K562 (cell line): Measurements from ENCODE around the gene GIGYF1. TPM values are rescaled to one million over a fixed set of nuclear protein-coding genes. Genes with fewer than 3 reads are reported as not detected.

Experiments
- ASH1L ChIP-seq: fragments of 450-650 bp; IDR thresholded peaks from 2 replicates; pipeline ENCODE4 v1.6.1; 2018; ENCODE audit warnings: borderline replicate concordance, mild to moderate bottlenecking, low read depth; ENCODE audit not compliant: partially characterized antibody
- CREB3L1 ChIP-seq: fragments of 450-650 bp; IDR thresholded peaks from 2 replicates; pipeline ENCODE4 v1.6.1; 2014; ENCODE audit warnings: low read depth, mild to moderate bottlenecking, moderate library complexity, borderline replicate concordance
- ELF4 ChIP-seq: fragments of 450-650 bp; formaldehyde crosslinking; IDR thresholded peaks from 2 replicates; pipeline ENCODE4 v1.4.0; 2022; ENCODE audit warnings: missing genetic modification characterization
- ESRRA ChIP-seq: fragments of 450-650 bp; IDR thresholded peaks from 2 replicates; pipeline ENCODE4 v1.6.1; 2014; ENCODE audit warnings: low read depth, mild to moderate bottlenecking, moderate library complexity, borderline replicate concordance
- FOSL1 ChIP-seq: fragments of 200-800 bp; sonication (Bioruptor generic); conservative IDR thresholded peaks from 2 replicates; pipeline ENCODE4 v1.6.1; 2016; ENCODE audit warnings: missing genetic modification characterization, missing compliant biosample characterization
- FOXA3 ChIP-seq, 2 experiments: fragments of 450-650 bp in 1 of 2; sonication (generic) in 1 of 2; formaldehyde crosslinking; IDR thresholded peaks in 1 of 2; conservative IDR thresholded peaks in 1 of 2; 2 replicates each; pipeline versions ENCODE4 v1.4.0 to v1.8.0; 2020 to 2022; ENCODE audit warnings: mild to moderate bottlenecking in 2 of 2, missing genetic modification reagents in 1 of 2
- GMEB1 ChIP-seq: fragments of 250-450 bp; sonication (Bioruptor Pico); IDR thresholded peaks from 2 replicates; pipeline ENCODE4 v1.4.0; 2020; ENCODE audit warnings: mild to moderate bottlenecking
- HMG20B ChIP-seq: fragments of 250-450 bp; sonication (Bioruptor Pico); IDR thresholded peaks from 2 replicates; pipeline ENCODE4 v1.5.0; 2021; ENCODE audit warnings: mild to moderate bottlenecking
- ILF3 ChIP-seq: fragments of 450-650 bp; IDR thresholded peaks from 2 replicates; pipeline ENCODE4 v1.6.1; 2018; ENCODE audit warnings: antibody characterized with exemption, mild to moderate bottlenecking, moderate library complexity, borderline replicate concordance
- KLF1 ChIP-seq: fragments of 450-650 bp; IDR thresholded peaks from 2 replicates; pipeline ENCODE4 v1.6.1; 2016; ENCODE audit warnings: missing genetic modification characterization, missing compliant biosample characterization
- MAFF ChIP-seq: IDR thresholded peaks from 2 replicates; pipeline ENCODE4 v1.6.1; 2012; ENCODE audit warnings: low read length, improper control_type of control experiment
- MTA3 ChIP-seq: fragments of 450-650 bp; formaldehyde crosslinking; IDR thresholded peaks from 2 replicates; pipeline ENCODE4 v1.6.1; 2017; ENCODE audit warnings: mild to moderate bottlenecking, borderline replicate concordance
- NR4A1 ChIP-seq, 2 experiments: fragments of 250-450 bp in 1 of 2; fragments of 450-650 bp in 1 of 2; sonication (Bioruptor Pico) in 1 of 2; IDR thresholded peaks; 2 replicates each; pipeline versions ENCODE4 v1.4.0 to v1.6.1; 2016 to 2020; ENCODE audit warnings: mild to moderate bottlenecking in 2 of 2, missing compliant biosample characterization in 1 of 2, missing genetic modification characterization in 1 of 2, moderate library complexity in 1 of 2
- PML ChIP-seq: IDR thresholded peaks from 2 replicates; pipeline ENCODE4 v1.6.1; 2012; ENCODE audit warnings: low read length, inconsistent platforms
- POLR2A ChIP-seq: fragments of 450-650 bp; conservative IDR thresholded peaks from 2 replicates; pipeline ENCODE4 v1.6.1; 2016
- RB1 ChIP-seq: fragments of 450-650 bp; IDR thresholded peaks from 2 replicates; pipeline ENCODE4 v1.6.1; 2017; ENCODE audit warnings: low read depth, mild to moderate bottlenecking
- SIN3A ChIP-seq, 2 experiments: fragments of 150-350 bp in 1 of 2; IDR thresholded peaks; 2 replicates each; pipeline ENCODE4 v1.6.1; 2011 to 2016; ENCODE audit warnings: borderline replicate concordance in 2 of 2, low read depth in 2 of 2, low read length in 2 of 2, mild to moderate bottlenecking in 2 of 2, moderate library complexity in 2 of 2; ENCODE audit not compliant: control insufficient read depth in 1 of 2
- TAF1 ChIP-seq: IDR thresholded peaks from 2 replicates; pipeline ENCODE4 v1.6.1; 2011; ENCODE audit warnings: mild to moderate bottlenecking, low read length, moderate library complexity; ENCODE audit not compliant: insufficient read depth, control insufficient read depth, severe bottlenecking; ENCODE audit errors: extremely low read depth
- TAF7 ChIP-seq: fragments of 450-650 bp; IDR thresholded peaks from 2 replicates; pipeline ENCODE4 v1.6.1; 2016; ENCODE audit warnings: missing genetic modification characterization, missing compliant biosample characterization
- TRIM28 ChIP-seq: fragments of 450-650 bp; IDR thresholded peaks from 2 replicates; pipeline ENCODE4 v1.6.1; 2017
- VEZF1 ChIP-seq: fragments of 200-800 bp; sonication (Bioruptor generic); IDR thresholded peaks from 2 replicates; pipeline ENCODE4 v1.6.1; 2017; ENCODE audit warnings: missing genetic modification characterization, missing compliant biosample characterization
- ZKSCAN1 ChIP-seq: fragments of 150-350 bp; IDR thresholded peaks from 2 replicates; pipeline ENCODE4 v1.6.1; 2016; ENCODE audit warnings: low read depth, low read length
- ZNF239 ChIP-seq: fragments of 250-450 bp; sonication (Bioruptor Pico); IDR thresholded peaks from 2 replicates; pipeline ENCODE4 v1.4.0; 2020; ENCODE audit warnings: mild to moderate bottlenecking
- ZNF24 ChIP-seq: fragments of 450-650 bp; IDR thresholded peaks from 2 replicates; pipeline ENCODE4 v1.6.1; 2016
- ZNF41 ChIP-seq: fragments of 250-450 bp; sonication (Bioruptor Pico); conservative IDR thresholded peaks from 2 replicates; pipeline ENCODE4 v1.4.0; 2020; ENCODE audit warnings: mild to moderate bottlenecking
- polyA plus RNA-seq, 8 experiments: library from polyadenylated mRNA; depleted of rRNA in 4 of 8; stranded (reverse) in 5 of 8; unstranded in 3 of 8; fragments of >200 nt; fragmentation: Nextera tagmentation in 2 of 8; fragmentation: Illumina TruSeq in 1 of 8; extraction: Ambion mirVana in 2 of 8; extraction: Trizol in 1 of 8; gene quantifications; 2 replicates each; pipeline versions ENCODE4 v1.2.1 to v1.2.3, GENCODE V29; 2011 to 2014; ENCODE audit warnings: inconsistent platforms in 1 of 8, missing spikeins in 1 of 8
- total RNA-seq, 7 experiments: library from RNA; depleted of rRNA in 6 of 7; stranded (reverse); fragments of >200 nt in 6 of 7; fragmentation: Illumina TruSeq in 2 of 7; extraction: Trizol in 2 of 7; gene quantifications; 2 replicates each; pipeline versions ENCODE4 v1.2.1 to v1.2.3, GENCODE V29; 2011 to 2021; ENCODE audit warnings: low replicate concordance in 1 of 7

The GIGYF1 gene
- total and polyA plus RNA-seq, 9 of the 15 experiments (the other 6 are each of a cell fraction or from before 2014, with no cell fraction given): 0.56 to 76.2 (median 16.8) TPM

- peak; percentile 91 for TF ChIP-seq MTA3
- 0 out of 2 replicates have a peak, but pooled peaks have one; percentile 49 for TF ChIP-seq ZKSCAN1
- peak; percentile 78; the same call in 1 of the 2 replicates for TF ChIP-seq MAFF
- peak; percentile 66; the same call in 1 of the 2 replicates for TF ChIP-seq TAF7 (tag)
- peak; percentile 88 for TF ChIP-seq KLF1 (tag)
- peak; percentile 57; the same call in 1 of the 2 replicates for TF ChIP-seq POLR2A
- TF ChIP-seq GMEB1 (CRISPR knock-in tag): peak; percentile 83
- TF ChIP-seq SIN3A (IDR thresholded peaks at IDR 0.05; ENCODE audit: borderline replicate concordance in 2 of 2, control insufficient read depth in 1 of 2, low read depth in 2 of 2, low read length in 2 of 2): peak; percentile 85; a peak in 2 of 4 replicates
- TF ChIP-seq ILF3: 0 out of 2 replicates have a peak, but pooled peaks have one; percentile 56
- no peak for TF ChIP-seq ZNF41
- peak; percentile 76 for TF ChIP-seq TAF1
- peak; percentile 57; the same call in 1 of the 2 replicates for TF ChIP-seq ELF4 (CRISPR knock-in tag)
- no peak for TF ChIP-seq FOXA3 (CRISPR knock-in tag; conservative IDR thresholded peaks at IDR 0.05 in 1 of 2, IDR thresholded peaks at IDR 0.05 in 1 of 2)
- TF ChIP-seq VEZF1 (CRISPR knock-in tag): peak; percentile 77
- TF ChIP-seq NR4A1 (CRISPR knock-in tag; IDR thresholded peaks at IDR 0.05): no peak
- TF ChIP-seq NR4A1 (tag; IDR thresholded peaks at IDR 0.05): peak; percentile 75
- peak; percentile 71 for TF ChIP-seq FOSL1 (tag)
- TF ChIP-seq ZNF239 (CRISPR knock-in tag): no peak
- peak; percentile 98; the same call in 1 of the 2 replicates for TF ChIP-seq RB1
- TF ChIP-seq CREB3L1: peak; percentile 80
- peak; percentile 63; the same call in 1 of the 2 replicates for TF ChIP-seq ESRRA
- peak; percentile 87 for TF ChIP-seq ASH1L
- TF ChIP-seq ZNF24: peak; percentile 55; the same call in 1 of the 2 replicates
- TF ChIP-seq TRIM28: peak; percentile 75
- no peak for TF ChIP-seq HMG20B
- TF ChIP-seq PML: 0 out of 2 replicates have a peak, but pooled peaks have one; percentile 36
Measured at GRCh38 chr7:100673302-100673941, 20.6 kb downstream of the GIGYF1 start, which contains the start of gene GNB2 (continued).
